GM21737 (cell line): ENCODE results near the gene SH3RF3.
"Not testable (repeated sequence)": the region's sequence is repeated elsewhere in the genome, so short reads cannot be mapped to it uniquely, and the experiment has no call there.

ENCODE experiments used
- ATAC-seq: cut with Tn5 transposase; IDR thresholded peaks from one replicate; pipeline ENCODE4 v1.9.1; 2021; ENCODE audit warnings: mild to moderate bottlenecking, moderate library complexity; ENCODE audit not compliant: unreplicated experiment

SH3RF3 gene

GRCh38 chr2:109213646-109214433 lies 84.8 kb downstream of the SH3RF3 start:
- peak; percentile 63 for ATAC-seq

DNA sequence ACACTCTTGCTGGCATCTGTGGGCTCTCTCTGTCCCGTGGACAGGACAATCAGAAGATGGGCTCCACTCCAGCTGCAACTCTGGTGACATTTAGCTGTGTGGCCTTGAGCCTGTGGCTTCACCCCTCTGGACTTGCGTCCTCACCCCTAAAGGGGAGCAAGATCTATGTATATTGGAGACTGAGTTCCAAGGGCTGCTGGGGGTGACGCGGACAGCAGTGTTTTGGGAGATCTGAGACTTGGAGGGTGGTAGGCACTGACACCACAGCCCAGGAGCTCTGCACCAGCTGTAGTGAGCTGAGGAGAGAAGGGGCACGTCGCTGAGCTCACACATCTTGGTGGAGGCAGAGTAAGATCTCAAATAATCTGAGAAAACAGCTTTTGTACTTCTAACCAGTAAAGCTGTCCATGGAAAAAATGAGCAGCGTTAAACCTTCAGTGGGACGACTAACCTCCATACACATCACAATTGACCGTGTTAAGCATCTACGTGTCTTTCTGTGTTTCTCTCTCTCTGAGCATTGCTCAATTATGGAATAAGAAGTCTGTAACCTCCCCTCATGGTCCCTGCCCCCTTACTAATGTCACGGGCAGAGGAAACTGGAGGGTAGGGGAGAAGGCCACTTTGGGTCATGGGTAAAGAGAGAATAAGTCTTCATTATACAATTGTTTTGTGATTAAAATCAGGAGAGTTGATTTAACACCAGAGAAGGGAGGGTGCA lies 85.8 kb downstream of the SH3RF3 start:
- ATAC-seq: no peak

DNA sequence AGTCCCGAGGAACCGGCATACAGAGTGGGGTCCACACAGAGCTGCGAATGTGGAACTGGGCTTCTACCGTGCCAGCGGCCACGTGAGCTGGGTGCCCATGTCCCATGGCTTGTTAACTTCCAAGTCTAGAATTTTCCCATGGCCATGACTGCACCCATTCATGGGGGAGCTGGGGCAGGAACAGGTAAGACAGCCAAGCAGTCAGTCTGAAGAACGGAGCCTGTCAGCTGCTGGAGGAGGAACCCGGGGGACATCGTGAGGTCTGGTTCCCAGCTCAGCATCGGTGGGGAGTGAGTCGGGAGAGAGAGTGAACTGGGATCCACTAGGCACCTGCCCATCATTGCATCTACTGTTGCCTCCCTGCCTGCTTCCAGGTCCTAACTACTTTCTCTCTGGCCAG lies 86.9 kb downstream of the SH3RF3 start:
- no peak for ATAC-seq

DNA sequence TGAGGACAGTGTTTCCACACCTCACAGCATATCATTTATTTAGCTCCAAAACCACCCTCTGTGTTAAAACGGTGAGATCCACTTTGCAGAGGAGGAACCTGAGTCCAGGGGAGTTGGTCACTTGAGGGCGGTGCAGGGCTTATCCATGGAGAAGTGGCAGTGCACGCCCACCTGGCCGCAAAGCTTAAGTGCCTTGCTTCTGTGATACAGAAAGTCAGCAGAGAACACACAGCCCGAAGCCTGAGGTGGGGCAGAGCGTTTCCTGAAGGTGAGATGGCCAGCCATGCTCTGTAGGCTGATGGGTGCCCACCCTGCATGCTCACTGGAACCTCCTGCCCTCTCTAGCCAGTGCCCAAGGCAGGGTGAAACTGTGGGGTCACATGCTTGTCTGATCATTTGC lies 87.3 kb downstream of the SH3RF3 start:
- no peak for ATAC-seq

DNA sequence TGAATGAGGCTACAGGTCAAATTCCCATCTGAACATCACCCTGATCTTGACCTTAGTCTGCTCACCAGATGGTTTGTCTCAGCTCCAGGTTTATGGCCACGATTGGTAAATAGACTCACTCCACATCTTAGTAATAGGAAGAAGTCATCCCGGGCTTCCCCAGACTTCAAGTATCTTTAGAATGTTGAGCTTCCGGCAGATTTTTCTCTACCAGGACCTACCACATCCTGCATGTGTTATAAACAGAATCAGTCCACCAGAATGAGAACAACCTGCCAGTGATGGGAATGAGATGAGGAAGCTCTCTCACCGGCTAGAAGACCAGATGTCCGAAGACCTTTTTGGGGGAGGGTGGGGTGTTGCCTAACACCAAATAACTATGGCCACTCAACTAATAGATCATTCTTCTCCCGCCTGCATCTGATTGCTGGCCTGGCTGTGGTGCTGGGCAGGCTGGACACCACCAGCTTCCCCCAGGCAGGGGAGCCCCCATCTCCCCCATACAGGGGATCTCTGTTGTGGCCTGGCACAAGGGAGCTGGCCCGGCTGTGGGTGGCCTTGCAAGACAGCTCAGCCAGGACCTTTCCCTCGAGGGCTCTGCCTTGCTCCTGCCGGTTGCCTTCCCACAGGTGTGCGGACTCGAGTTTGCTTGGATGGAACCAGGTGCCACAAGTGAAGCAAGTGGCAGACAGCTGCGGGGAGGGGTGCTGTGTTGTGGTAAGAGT lies 88.5 kb downstream of the SH3RF3 start:
- ATAC-seq: no peak

DNA sequence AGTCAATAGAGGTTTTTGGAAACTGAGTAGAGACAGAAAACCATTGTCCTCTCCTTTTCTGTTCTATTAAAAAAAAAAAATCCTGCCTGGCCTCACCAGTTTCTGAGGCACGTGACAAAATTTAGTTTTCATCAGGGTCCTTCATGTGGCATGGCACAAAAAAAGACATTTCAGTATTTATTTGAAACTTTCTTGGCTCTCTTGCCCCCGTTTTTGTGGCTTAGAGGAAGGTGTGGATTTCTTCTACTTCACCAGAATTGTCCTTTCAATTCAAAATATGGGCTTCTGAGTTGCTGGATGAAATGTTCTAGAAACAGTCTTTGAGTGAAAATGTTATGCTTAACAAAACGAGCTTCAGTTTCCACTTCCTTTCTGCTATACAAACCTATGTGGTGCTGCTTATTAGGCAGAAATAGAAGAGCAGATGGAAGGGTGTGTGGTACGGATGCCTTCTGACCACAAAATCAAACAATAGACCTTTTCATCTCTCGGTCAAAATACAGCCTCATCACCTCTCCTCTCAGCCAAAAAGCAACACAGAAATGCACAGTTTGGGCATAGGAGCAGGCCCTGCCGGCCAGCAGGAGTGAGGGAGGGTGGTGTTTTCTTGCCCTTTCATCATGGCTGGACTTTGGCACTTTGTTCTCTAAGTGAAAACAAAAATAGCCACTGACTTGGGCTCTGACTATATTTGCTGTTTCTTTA lies 89.2 kb downstream of the SH3RF3 start:
- peak; percentile 47 for ATAC-seq

- no peak for ATAC-seq
These were observed 89.8 kb downstream of the SH3RF3 start for GRCh38 chr2:109218792-109219126.

- ATAC-seq: no peak
These were observed 91.9 kb downstream of the SH3RF3 start for GRCh38 chr2:109220860-109221259.

DNA sequence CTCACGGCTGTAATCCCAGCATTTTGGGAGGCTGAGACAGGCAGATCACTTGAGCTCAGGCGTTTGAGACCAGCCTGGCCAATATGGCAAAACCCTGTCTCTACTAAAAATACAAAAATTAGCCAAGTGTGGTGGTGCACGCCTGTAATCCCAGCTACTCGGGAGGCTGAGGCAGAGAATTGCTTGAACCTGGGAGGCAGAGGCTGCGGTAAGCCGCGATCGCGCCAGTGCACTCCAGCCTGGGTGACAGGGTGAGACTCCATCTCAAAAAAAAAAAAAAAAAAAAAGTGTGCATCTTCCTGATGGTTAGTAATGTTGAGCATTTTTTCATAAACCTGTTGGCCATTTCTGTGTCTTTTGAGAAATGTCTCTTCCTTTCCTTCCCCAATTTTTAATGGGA lies 92.3 kb downstream of the SH3RF3 start:
- not testable (repeated sequence) for ATAC-seq

GRCh38 chr2:109222422-109222821 lies 93.4 kb downstream of the SH3RF3 start:
- no peak for ATAC-seq

DNA sequence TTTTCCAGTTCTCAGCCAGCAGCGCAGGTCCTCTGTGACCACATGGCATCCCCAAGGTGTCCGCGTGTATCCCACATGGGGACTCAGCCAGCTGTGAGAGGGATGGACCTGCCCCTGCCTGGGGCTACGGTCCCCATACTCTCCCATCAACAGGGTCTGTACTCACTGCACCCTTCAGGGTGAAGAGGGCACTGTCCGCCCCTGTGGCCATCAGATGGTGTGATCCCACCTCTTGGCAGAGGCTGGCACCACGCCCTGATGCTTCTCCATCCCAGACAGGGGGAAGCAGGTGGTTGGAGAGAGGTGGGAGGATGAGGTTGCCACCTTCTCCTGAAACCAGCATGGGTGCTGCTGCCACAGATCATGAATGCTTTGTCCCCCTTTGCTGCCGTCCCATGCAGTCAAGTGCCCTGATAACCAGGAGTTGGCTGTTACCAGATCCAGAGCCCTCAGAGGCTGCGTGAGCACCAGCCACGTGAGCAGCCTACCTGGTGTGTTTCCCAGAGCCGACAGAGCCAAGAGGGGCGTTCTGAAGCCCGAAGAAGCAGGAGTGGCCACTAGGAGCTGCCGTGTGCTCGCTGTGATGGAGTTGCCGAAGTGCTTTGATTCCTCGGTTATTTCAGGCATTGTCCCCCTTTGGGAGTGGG lies 93.9 kb downstream of the SH3RF3 start:
- no peak for ATAC-seq

- no peak for ATAC-seq
These were observed 94.5 kb downstream of the SH3RF3 start for GRCh38 chr2:109223490-109223889.

- not testable (repeated sequence) for ATAC-seq
These were observed 95.3 kb downstream of the SH3RF3 start for GRCh38 chr2:109224341-109224740.

DNA sequence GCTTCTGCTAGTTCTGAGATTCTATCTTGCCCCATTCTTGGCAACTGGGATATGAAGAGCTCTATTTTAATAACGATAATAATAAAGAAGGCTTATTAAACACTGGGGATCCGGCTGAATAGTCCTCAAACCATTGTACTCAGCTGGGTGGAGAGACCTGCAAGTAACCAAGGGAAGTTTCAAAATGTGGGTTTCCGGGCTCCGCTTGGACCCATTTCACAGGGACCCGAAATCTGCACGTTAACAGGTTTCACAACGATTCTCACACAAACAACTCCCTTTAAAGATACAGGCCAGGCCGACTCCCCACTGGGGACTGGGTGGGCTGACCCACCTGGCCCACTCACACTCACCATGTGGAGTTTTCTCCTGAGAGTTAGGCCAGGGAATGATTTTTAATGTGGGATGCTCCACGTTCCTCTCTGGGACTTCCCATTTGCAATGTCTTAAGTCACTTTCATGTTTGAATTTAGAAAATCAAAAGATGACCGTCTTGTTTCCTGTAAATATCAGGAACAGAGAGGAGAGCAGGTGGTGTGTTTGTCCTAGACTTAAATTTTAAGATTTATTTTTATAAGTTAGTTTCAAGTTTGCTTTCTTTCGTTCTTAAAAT lies 96.3 kb downstream of the SH3RF3 start:
- ATAC-seq: no peak

- no peak for ATAC-seq
These were observed 97.1 kb downstream of the SH3RF3 start for GRCh38 chr2:109226128-109226527.

DNA sequence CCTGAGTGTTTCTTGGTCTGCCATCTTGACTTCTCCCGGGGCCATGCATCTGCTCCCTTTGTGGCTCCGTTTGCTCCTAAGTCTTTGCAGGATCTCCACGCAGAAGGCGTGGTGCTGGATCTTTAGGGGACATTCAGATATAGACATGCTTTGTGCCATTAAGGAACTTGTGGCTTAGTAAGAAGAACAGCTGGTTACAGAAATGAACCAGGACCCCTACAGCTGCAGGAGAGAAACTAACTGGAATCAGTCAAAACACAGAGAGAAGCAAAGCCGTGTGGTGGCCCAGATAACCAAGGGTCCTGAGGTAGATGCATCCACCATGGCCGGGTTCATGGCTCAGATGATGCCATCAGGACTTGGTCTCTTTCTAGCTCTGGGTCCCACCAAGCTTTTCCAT lies 97.6 kb downstream of the SH3RF3 start:
- ATAC-seq: no peak

- ATAC-seq: no peak
These were observed 100.2 kb downstream of the SH3RF3 start for GRCh38 chr2:109229094-109229675.

DNA sequence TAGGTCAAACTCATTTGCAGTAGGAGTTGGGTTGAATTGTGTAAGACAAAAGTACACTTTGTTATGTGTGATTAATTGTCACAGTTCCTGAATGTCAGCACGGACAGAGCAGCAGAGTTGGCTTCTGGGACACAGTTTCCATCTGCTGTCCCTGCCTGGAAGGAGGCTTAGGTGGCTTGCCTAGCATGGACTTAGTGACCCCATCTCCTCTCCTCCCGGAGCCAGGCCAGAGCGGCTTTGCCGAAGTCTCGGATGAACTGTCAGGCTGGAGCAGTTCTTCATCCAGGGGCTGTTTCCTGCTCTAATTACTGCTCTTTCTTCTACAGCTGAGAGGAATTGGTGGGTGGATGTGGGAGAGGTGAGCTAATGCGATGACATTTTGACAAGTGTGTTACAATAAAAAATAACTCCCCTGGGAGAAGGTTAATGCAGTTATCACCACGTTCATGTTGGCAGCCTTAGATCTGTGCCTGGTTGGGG lies 102.0 kb downstream of the SH3RF3 start:
- no peak for ATAC-seq

GRCh38 chr2:109231428-109231827 lies 102.4 kb downstream of the SH3RF3 start:
- no peak for ATAC-seq
